ENCODE results near the gene COQ8A. TPM values are rescaled to one million over a fixed set of nuclear protein-coding genes. Genes with fewer than 3 reads are reported as not detected.
"Not testable (repeated sequence)": the region's sequence is repeated elsewhere in the genome, so short reads cannot be mapped to it uniquely, and the experiment has no call there.

The COQ8A gene
- polyA plus RNA-seq, 5 donors, result 23.7 to 40.6 (median 33.8) TPM

- no peak for DNase-seq
These were observed 10.8 kb downstream of the COQ8A start for GRCh38 chr1:226950871-226951270.

- DNase-seq, result no peak
These were observed 11.4 kb downstream of the COQ8A start for GRCh38 chr1:226951286-226952117.

GRCh38 chr1:226952118-226952441 lies 12.0 kb downstream of the COQ8A start:
- DNase-seq, result no peak

DNA sequence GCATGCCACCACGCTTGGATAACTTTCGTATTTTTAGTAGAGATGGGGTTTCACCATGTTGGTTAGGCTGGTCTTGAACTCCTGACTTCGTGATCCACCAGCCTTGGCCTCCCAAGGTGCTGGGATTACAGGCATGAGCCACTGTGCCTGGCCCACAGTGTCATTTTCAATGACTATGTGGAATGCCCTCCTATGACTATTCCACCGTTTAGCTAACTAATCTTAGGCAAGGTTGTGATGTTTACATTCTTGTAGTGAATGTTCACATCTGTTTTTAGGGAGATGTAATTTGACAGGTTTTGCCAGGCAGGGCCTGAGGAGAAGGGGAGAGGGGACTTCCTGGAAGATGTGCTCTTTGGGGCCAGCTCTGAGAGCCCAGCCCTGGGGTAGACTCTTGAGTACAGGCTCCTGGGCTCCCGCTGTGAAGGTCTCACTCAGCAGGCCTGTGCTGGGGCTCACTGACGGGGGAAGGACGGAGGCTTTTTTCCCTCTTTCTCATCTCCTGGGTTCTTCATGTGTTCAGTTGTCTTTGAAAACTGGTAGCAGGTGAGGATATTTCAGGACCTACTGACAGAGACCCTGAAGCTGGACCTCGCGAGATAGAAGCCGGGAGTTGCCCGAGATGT lies 13.2 kb downstream of the COQ8A start:
- no peak for DNase-seq

- DNase-seq, result no peak
These were observed 14.2 kb downstream of the COQ8A start for GRCh38 chr1:226954337-226954736.

- no peak for DNase-seq
These were observed 14.7 kb downstream of the COQ8A start for GRCh38 chr1:226954777-226955176.

DNA sequence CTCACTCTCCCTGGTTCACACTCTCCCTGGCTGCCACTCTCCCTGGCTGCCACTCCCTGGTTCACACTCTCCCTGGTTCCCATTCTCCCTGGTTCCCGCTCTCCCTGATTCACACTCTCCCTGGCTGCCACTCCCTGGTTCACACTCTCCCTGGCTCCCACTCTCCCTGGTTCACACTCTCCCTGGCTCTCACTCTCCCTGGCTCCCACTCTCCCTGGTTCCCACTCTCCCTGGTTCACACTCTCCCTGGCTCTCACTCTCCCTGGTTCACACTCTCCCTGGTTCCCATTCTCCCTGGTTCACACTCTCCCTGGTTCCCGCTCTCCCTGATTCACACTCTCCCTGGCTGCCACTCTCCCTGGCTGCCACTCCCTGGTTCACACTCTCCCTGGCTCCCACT lies 15.8 kb downstream of the COQ8A start:
- DNase-seq, result not testable (repeated sequence)

GRCh38 chr1:226956942-226957713 lies 17.0 kb downstream of the COQ8A start:
- no peak for DNase-seq

- DNase-seq, result no peak
These were observed 17.6 kb downstream of the COQ8A start for GRCh38 chr1:226957714-226958113.

DNA sequence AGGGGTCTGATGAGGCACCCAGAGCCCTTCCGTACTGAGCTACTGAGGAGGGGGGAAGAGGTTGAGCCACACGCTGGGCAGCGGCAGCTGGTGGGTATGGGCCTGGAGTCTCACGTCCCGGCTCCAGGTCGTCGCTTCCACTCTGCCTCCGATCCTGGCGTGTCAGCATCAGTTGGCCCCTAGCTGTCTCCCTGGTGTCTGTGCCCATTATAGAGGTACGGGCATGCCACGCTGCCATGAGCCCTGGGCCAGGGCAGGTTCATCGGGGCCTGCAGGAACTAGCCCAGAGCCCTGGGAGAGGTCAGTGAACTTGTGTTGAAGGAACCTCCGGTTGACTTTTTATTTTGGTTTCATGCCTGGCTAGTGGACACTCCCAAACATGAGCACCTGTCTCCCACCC lies 18.2 kb downstream of the COQ8A start:
- DNase-seq, result no peak

DNA sequence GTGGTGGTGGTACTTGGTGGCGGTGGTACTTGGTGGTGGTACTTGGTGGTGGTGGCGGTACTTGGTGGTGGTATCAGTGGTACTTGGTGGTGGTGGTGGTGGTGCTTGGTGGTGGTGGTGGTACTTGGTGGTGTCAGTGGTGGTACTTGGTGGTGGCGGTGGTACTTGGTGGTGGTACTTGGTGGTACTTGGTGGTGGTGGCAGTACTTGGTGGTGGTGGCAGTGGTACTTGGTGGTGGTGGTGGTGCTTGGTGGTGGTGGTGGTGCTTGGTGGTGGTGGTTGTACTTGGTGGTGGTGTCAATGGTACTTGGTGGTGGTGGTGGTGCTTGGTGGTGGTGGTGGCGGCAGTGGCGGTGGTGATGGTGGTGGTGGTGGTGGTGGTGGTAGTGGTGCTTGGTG lies 20.2 kb downstream of the COQ8A start:
- no peak for DNase-seq

GRCh38 chr1:226960944-226961765 lies 21.1 kb downstream of the COQ8A start:
- DNase-seq, result no peak

- DNase-seq, result no peak
These were observed 22.6 kb downstream of the COQ8A start for GRCh38 chr1:226962421-226963391.

DNA sequence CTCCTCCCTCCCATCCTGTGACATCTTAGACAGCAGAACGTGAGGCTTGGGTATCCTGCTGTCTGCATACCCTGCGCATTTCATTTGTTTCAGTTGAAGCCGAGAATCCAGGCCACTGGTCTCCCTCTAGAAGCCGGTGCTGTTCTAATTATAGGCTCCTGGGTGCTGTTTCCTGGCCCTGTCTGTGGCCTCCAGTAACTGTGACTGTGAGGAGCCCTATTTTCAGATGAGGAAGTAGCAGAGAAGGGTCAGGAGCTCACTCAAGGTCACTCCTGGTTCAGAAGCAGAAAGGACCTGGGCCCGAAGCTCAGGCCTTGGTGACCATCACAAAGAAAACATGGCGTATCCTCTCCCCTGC lies 24.0 kb downstream of the COQ8A start:
- DNase-seq, result no peak

DNA sequence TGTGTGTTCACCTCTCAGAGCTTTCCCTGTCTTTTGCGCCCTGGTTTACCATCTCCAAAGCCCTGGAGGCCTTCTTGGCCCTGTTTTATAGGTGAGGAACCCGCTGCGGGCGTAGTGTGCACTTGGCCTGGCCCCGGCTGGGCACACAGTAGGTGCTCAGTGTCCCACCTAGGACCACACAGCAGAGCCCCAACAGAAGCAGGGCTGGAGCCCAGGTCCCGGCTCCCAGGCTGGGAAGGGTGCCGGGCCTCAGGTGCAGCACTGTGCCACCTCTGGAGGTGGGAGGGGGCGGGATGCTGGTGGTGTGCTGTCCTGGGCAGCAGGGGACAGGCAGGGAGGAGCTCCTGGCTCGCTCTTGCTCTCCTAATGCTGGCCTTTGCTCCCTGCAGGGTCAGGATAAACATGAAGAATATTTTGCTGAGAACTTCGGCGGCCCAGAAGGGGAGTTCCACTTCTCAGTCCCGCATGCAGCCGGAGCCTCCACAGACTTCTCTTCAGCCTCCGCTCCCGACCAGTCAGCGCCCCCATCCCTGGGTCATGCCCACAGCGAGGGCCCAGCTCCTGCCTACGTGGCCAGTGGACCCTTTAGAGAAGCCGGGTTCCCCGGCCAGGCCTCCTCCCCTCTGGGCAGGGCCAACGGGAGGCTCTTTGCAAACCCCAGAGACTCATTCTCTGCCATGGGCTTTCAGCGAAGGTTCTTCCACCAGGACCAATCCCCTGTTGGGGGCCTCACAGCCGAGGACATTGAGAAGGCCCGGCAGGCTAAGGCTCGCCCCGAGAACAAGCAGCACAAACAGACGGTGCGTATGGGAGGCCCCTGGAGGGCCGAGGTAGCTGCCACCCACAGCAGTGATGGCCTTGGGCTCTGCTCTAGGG lies 24.8 kb downstream of the COQ8A start:
- DNase-seq, result no peak

GRCh38 chr1:226965581-226966440 lies 25.7 kb downstream of the COQ8A start:
- DNase-seq, result no peak

DNA sequence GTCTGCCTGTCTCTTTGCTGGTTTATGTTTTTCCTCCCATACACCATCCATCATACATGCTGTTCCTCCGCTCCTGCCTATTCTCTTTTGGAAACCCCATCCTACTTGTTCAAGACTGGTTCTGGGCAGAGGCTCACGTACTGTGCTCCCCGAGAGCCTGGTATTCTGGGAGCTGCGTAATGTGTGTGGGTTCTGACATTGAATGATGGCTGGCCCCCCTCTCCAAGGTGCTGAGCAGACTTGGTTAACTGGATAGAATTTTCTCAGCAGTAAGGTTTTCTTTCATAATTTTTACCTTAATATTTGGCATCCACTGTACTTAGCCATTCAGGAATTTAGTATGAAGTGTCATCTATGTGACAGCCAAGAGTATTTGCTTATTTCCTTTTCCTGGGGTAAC lies 26.6 kb downstream of the COQ8A start:
- no peak for DNase-seq

DNA sequence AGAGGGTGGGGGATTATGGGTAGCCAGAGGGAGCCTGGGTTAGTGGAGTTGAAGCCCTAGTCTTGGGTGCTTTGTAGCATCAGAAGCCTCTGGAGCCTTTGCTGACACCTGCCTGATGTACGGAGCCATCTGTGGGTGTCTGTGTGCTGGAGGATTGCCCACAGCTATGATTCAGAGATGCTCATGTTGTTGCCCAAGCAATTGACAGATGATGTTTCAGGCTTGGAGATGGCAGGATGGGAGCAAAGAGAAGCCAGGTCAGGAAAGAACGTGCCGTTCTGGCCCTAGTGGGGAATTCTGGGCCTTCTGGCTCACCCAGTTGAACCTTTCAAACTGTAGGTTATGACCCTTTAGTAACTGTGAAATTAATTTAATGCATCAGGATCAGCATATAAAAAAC lies 27.6 kb downstream of the COQ8A start:
- DNase-seq, result no peak

DNA sequence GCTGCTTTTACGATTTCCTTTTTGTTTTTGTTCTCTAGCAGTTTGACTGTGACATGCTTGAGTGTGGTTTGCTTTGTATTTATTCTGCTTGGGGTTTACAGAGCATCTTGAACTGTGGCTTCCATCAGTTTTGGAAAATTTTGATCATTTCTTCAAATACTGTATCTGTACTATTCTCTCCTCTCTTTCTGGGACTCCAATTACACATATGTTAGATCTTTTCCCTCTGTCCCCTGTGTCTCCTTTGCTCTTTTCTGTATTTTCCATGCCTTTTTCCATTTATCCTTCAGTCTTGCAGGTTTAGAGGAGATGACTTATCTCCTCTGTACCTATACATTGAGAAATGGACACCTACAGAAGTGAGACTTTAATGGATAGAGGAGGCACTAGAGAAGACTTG lies 31.7 kb downstream of the COQ8A start:
- DNase-seq, result no peak

All from right lung (tissue), 5 donors.